K562 (cell line): ENCODE measurements around the gene GBP5. TPM values are rescaled to one million over a fixed set of nuclear protein-coding genes. Genes with fewer than 3 reads are reported as not detected.

Experiments used
- DDX20 ChIP-seq: fragments of 450-650 bp; IDR thresholded peaks from 2 replicates; pipeline ENCODE4 v1.6.1; 2016; ENCODE audit warnings: missing genetic modification characterization, low read depth, mild to moderate bottlenecking, missing compliant biosample characterization, moderate library complexity
- ELF2 ChIP-seq: fragments of 250-450 bp; sonication (Bioruptor Pico); IDR thresholded peaks from 2 replicates; pipeline ENCODE4 v1.5.0; 2021; ENCODE audit warnings: mild to moderate bottlenecking
- FOXJ3 ChIP-seq: sonication (generic); formaldehyde crosslinking; IDR thresholded peaks from 2 replicates; pipeline ENCODE4 v1.4.0; 2020; ENCODE audit warnings: mild to moderate bottlenecking, missing genetic modification reagents
- MEF2D ChIP-seq: conservative IDR thresholded peaks from 2 replicates; pipeline ENCODE4 v1.6.1; 2016; ENCODE audit warnings: low read depth, missing genetic modification characterization, missing compliant biosample characterization
- RCOR1 ChIP-seq, 2 experiments: IDR thresholded peaks; 2 replicates each; pipeline ENCODE4 v1.6.1; 2012; ENCODE audit warnings: low read depth in 2 of 2, low read length in 2 of 2, borderline replicate concordance in 1 of 2, improper control_type of control experiment in 1 of 2
- SMAD1 ChIP-seq: fragments of 150-350 bp; IDR thresholded peaks from 2 replicates; pipeline ENCODE4 v1.6.1; 2014; ENCODE audit warnings: low read length, low read depth; ENCODE audit not compliant: partially characterized antibody
- ZNF174 ChIP-seq: fragments of 250-450 bp; sonication (Bioruptor Pico); IDR thresholded peaks from 2 replicates; pipeline ENCODE4 v1.4.0; 2020; ENCODE audit warnings: mild to moderate bottlenecking
- ZNF311 ChIP-seq: fragments of 250-450 bp; sonication (Bioruptor Pico); IDR thresholded peaks from 2 replicates; pipeline ENCODE4 v1.4.0; 2020; ENCODE audit warnings: mild to moderate bottlenecking, moderate library complexity
- ZNF696 ChIP-seq: fragments of 250-450 bp; sonication (Bioruptor Pico); conservative IDR thresholded peaks from 2 replicates; pipeline ENCODE4 v1.4.0; 2020; ENCODE audit warnings: mild to moderate bottlenecking, moderate library complexity
- polyA plus RNA-seq, 8 experiments: library from polyadenylated mRNA; depleted of rRNA in 4 of 8; stranded (reverse) in 5 of 8; unstranded in 3 of 8; fragments of >200 nt; fragmentation: Nextera tagmentation in 2 of 8; fragmentation: Illumina TruSeq in 1 of 8; extraction: Ambion mirVana in 2 of 8; extraction: Trizol in 1 of 8; gene quantifications; 2 replicates each; pipeline versions ENCODE4 v1.2.1 to v1.2.3, GENCODE V29; 2011 to 2014; ENCODE audit warnings: inconsistent platforms in 1 of 8, missing spikeins in 1 of 8
- total RNA-seq, 7 experiments: library from RNA; depleted of rRNA in 6 of 7; stranded (reverse); fragments of >200 nt in 6 of 7; fragmentation: Illumina TruSeq in 2 of 7; extraction: Trizol in 2 of 7; gene quantifications; 2 replicates each; pipeline versions ENCODE4 v1.2.1 to v1.2.3, GENCODE V29; 2011 to 2021; ENCODE audit warnings: low replicate concordance in 1 of 7
- TF ChIP-seq, protein P1 (sequence below): fragments of 250-450 bp; sonication (Bioruptor Pico); IDR thresholded peaks from 2 replicates; pipeline ENCODE4 v1.4.0; 2020; ENCODE audit warnings: mild to moderate bottlenecking, moderate library complexity, borderline replicate concordance
- TF ChIP-seq, protein P2 (sequence below): sonication (generic); formaldehyde crosslinking; IDR thresholded peaks from 2 replicates; pipeline ENCODE4 v1.8.0; 2022; ENCODE audit warnings: missing genetic modification reagents, mild to moderate bottlenecking, borderline replicate concordance
- TF ChIP-seq, protein P3 (sequence below): fragments of 450-650 bp; IDR thresholded peaks from 2 replicates; pipeline ENCODE4 v1.6.1; 2016; ENCODE audit warnings: mild to moderate bottlenecking
- TF ChIP-seq, protein P4 (sequence below): sonication (generic); formaldehyde crosslinking; IDR thresholded peaks from 2 replicates; pipeline ENCODE4 v1.8.1; 2022; ENCODE audit warnings: missing genetic modification reagents
- TF ChIP-seq, protein P5 (sequence below): fragments of 450-650 bp; IDR thresholded peaks from 2 replicates; pipeline ENCODE4 v1.7.1; 2018; ENCODE audit warnings: mild to moderate bottlenecking, low read depth; ENCODE audit not compliant: partially characterized antibody
- TF ChIP-seq, protein P6 (sequence below): sonication (generic); IDR thresholded peaks from 2 replicates; pipeline ENCODE4 v1.6.1; 2016

GBP5 gene
- total and polyA plus RNA-seq, 9 of the 15 experiments (the other 6 are each of a cell fraction or from before 2014, with no cell fraction given) = 0.23 to 0.91 (median 0.57) TPM

DNA sequence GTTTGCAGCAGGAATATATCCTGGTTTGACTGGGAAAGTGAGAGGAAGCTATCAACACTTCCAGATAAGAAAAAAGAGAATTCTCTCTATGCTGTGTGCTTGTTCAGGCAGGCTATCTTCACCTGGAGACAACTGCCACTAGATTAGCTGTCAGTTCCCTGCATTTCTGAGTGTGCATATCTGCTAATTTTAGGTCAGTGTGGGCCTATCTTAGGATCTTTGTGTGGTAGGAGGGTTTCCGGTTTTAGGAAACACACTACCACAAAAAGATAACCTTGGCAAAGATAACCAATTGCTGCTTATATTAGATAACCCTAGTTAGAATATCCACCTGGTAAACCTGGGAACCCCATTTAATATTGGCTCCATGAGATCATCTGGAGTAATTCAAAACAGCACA is 22.5 kb upstream of the GBP5 start (continued):
- TF ChIP-seq, protein P1, sequence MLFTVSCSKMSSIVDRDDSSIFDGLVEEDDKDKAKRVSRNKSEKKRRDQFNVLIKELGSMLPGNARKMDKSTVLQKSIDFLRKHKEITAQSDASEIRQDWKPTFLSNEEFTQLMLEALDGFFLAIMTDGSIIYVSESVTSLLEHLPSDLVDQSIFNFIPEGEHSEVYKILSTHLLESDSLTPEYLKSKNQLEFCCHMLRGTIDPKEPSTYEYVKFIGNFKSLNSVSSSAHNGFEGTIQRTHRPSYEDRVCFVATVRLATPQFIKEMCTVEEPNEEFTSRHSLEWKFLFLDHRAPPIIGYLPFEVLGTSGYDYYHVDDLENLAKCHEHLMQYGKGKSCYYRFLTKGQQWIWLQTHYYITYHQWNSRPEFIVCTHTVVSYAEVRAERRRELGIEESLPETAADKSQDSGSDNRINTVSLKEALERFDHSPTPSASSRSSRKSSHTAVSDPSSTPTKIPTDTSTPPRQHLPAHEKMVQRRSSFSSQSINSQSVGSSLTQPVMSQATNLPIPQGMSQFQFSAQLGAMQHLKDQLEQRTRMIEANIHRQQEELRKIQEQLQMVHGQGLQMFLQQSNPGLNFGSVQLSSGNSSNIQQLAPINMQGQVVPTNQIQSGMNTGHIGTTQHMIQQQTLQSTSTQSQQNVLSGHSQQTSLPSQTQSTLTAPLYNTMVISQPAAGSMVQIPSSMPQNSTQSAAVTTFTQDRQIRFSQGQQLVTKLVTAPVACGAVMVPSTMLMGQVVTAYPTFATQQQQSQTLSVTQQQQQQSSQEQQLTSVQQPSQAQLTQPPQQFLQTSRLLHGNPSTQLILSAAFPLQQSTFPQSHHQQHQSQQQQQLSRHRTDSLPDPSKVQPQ = no peak
- TF ChIP-seq DDX20 (tag) (no peak), ZNF696 (CRISPR knock-in tag) (no peak), MEF2D (peak; percentile 89), FOXJ3 (CRISPR knock-in tag) (no peak), RCOR1 (IDR thresholded peaks at IDR 0.05; ENCODE audit: borderline replicate concordance in 1 of 2, low read depth in 2 of 2, low read length in 2 of 2) (no peak), ZNF311 (0 out of 2 replicates have a peak, but pooled peaks have one; percentile 38), ELF2 (CRISPR knock-in tag) (no peak), SMAD1 (no peak), ZNF174 (CRISPR knock-in tag) (no peak)
- TF ChIP-seq, protein P2, sequence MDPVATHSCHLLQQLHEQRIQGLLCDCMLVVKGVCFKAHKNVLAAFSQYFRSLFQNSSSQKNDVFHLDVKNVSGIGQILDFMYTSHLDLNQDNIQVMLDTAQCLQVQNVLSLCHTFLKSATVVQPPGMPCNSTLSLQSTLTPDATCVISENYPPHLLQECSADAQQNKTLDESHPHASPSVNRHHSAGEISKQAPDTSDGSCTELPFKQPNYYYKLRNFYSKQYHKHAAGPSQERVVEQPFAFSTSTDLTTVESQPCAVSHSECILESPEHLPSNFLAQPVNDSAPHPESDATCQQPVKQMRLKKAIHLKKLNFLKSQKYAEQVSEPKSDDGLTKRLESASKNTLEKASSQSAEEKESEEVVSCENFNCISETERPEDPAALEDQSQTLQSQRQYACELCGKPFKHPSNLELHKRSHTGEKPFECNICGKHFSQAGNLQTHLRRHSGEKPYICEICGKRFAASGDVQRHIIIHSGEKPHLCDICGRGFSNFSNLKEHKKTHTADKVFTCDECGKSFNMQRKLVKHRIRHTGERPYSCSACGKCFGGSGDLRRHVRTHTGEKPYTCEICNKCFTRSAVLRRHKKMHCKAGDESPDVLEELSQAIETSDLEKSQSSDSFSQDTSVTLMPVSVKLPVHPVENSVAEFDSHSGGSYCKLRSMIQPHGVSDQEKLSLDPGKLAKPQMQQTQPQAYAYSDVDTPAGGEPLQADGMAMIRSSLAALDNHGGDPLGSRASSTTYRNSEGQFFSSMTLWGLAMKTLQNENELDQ = no peak
- TF ChIP-seq, protein P3, sequence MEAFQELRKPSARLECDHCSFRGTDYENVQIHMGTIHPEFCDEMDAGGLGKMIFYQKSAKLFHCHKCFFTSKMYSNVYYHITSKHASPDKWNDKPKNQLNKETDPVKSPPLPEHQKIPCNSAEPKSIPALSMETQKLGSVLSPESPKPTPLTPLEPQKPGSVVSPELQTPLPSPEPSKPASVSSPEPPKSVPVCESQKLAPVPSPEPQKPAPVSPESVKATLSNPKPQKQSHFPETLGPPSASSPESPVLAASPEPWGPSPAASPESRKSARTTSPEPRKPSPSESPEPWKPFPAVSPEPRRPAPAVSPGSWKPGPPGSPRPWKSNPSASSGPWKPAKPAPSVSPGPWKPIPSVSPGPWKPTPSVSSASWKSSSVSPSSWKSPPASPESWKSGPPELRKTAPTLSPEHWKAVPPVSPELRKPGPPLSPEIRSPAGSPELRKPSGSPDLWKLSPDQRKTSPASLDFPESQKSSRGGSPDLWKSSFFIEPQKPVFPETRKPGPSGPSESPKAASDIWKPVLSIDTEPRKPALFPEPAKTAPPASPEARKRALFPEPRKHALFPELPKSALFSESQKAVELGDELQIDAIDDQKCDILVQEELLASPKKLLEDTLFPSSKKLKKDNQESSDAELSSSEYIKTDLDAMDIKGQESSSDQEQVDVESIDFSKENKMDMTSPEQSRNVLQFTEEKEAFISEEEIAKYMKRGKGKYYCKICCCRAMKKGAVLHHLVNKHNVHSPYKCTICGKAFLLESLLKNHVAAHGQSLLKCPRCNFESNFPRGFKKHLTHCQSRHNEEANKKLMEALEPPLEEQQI = no peak
- TF ChIP-seq, protein P4, sequence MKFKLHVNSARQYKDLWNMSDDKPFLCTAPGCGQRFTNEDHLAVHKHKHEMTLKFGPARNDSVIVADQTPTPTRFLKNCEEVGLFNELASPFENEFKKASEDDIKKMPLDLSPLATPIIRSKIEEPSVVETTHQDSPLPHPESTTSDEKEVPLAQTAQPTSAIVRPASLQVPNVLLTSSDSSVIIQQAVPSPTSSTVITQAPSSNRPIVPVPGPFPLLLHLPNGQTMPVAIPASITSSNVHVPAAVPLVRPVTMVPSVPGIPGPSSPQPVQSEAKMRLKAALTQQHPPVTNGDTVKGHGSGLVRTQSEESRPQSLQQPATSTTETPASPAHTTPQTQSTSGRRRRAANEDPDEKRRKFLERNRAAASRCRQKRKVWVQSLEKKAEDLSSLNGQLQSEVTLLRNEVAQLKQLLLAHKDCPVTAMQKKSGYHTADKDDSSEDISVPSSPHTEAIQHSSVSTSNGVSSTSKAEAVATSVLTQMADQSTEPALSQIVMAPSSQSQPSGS (CRISPR knock-in tag) = no peak
- TF ChIP-seq, protein P5, sequence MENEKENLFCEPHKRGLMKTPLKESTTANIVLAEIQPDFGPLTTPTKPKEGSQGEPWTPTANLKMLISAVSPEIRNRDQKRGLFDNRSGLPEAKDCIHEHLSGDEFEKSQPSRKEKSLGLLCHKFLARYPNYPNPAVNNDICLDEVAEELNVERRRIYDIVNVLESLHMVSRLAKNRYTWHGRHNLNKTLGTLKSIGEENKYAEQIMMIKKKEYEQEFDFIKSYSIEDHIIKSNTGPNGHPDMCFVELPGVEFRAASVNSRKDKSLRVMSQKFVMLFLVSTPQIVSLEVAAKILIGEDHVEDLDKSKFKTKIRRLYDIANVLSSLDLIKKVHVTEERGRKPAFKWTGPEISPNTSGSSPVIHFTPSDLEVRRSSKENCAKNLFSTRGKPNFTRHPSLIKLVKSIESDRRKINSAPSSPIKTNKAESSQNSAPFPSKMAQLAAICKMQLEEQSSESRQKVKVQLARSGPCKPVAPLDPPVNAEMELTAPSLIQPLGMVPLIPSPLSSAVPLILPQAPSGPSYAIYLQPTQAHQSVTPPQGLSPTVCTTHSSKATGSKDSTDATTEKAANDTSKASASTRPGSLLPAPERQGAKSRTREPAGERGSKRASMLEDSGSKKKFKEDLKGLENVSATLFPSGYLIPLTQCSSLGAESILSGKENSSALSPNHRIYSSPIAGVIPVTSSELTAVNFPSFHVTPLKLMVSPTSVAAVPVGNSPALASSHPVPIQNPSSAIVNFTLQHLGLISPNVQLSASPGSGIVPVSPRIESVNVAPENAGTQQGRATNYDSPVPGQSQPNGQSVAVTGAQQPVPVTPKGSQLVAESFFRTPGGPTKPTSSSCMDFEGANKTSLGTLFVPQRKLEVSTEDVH = no peak
- TF ChIP-seq, protein P6, sequence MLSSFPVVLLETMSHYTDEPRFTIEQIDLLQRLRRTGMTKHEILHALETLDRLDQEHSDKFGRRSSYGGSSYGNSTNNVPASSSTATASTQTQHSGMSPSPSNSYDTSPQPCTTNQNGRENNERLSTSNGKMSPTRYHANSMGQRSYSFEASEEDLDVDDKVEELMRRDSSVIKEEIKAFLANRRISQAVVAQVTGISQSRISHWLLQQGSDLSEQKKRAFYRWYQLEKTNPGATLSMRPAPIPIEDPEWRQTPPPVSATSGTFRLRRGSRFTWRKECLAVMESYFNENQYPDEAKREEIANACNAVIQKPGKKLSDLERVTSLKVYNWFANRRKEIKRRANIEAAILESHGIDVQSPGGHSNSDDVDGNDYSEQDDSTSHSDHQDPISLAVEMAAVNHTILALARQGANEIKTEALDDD = peak; percentile 54; the same call in 1 of the 2 replicates
